Peyer's patch (tissue), 4 donors: ENCODE results near the gene DAZAP2. TPM values are rescaled to one million over a fixed set of nuclear protein-coding genes. Genes with fewer than 3 reads are reported as not detected.

Source experiments
- DNase-seq, 3 donors: peaks; one replicate each; pipeline ENCODE4 v3.0.0-alpha.2; 2017 to 2019
- H3K27ac ChIP-seq, 4 donors: fragments of 200-600 bp; sonication (generic); one replicate each; pipeline ENCODE4 v1.5.1; 2016 to 2019
- H3K27me3 ChIP-seq, 2 donors: fragments of 200-600 bp; sonication (generic); one replicate each; pipeline ENCODE4 v1.5.1; 2019
- H3K36me3 ChIP-seq, 3 donors: fragments of 200-600 bp; sonication (generic); one replicate each; pipeline ENCODE4 v1.5.1; 2016 to 2019
- H3K4me1 ChIP-seq, 4 donors: fragments of 200-600 bp; sonication (generic); one replicate each; pipeline ENCODE4 v1.5.1; 2016 to 2019
- H3K4me3 ChIP-seq, 4 donors: fragments of 200-600 bp; sonication (generic); 1 replicate in 3 of 4; 2 replicates in 1 of 4; pipeline ENCODE4 v1.5.1; 2016 to 2019; ENCODE audit warnings: mild to moderate bottlenecking in 1 of 4
- H3K9me3 ChIP-seq, 4 donors: fragments of 200-600 bp; sonication (generic); one replicate each; pipeline ENCODE4 v1.5.1; 2016 to 2019; ENCODE audit warnings: mild to moderate bottlenecking in 1 of 4
- POLR2A ChIP-seq, 2 donors: fragments of 450-650 bp; IDR thresholded peaks; one replicate each; pipeline ENCODE4 v1.5.1; 2017; ENCODE audit warnings: antibody characterized with exemption in 2 of 2, mild to moderate bottlenecking in 2 of 2, moderate library complexity in 2 of 2
- total RNA-seq, 4 donors: library from RNA; depleted of rRNA; stranded (reverse); fragments of >200 nt; gene quantifications; one replicate each; pipeline ENCODE4 v1.1.0, GENCODE V29; 2016
- TF ChIP-seq, protein P1 (sequence below), 6 experiments: fragments of 450-650 bp in 4 of 6; fragments of 200-600 bp in 2 of 6; sonication (generic) in 1 of 6; IDR thresholded peaks; one replicate each; pipeline ENCODE4 v1.5.1; 2017 to 2019; ENCODE audit warnings: antibody characterized with exemption in 6 of 6, mild to moderate bottlenecking in 3 of 6, moderate library complexity in 1 of 6

DAZAP2 gene
- total RNA-seq, 4 donors from 2014 or later = 220 to 372 (median 284) TPM

- Histone ChIP-seq H3K4me1 (peaks cover 0 to 5% (median 0%) of the 10 kb centered on the region in 4 donors), H3K36me3 (no peaks in the 10 kb centered on the region), H3K27ac (no peak overlapping the region), H3K27me3 (no peaks in the 10 kb centered on the region), H3K9me3 (no peaks in the 10 kb centered on the region), H3K4me3 (no peak overlapping the region)
- TF ChIP-seq, protein P1, sequence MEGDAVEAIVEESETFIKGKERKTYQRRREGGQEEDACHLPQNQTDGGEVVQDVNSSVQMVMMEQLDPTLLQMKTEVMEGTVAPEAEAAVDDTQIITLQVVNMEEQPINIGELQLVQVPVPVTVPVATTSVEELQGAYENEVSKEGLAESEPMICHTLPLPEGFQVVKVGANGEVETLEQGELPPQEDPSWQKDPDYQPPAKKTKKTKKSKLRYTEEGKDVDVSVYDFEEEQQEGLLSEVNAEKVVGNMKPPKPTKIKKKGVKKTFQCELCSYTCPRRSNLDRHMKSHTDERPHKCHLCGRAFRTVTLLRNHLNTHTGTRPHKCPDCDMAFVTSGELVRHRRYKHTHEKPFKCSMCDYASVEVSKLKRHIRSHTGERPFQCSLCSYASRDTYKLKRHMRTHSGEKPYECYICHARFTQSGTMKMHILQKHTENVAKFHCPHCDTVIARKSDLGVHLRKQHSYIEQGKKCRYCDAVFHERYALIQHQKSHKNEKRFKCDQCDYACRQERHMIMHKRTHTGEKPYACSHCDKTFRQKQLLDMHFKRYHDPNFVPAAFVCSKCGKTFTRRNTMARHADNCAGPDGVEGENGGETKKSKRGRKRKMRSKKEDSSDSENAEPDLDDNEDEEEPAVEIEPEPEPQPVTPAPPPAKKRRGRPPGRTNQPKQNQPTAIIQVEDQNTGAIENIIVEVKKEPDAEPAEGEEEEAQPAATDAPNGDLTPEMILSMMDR (IDR thresholded peaks at IDR 0.05) = no peak
- no peak for TF ChIP-seq POLR2A (IDR thresholded peaks at IDR 0.05)
- DNase-seq = no peak
Observed at GRCh38 chr12:51234530-51234929, 4.1 kb upstream of the DAZAP2 start.

DNA sequence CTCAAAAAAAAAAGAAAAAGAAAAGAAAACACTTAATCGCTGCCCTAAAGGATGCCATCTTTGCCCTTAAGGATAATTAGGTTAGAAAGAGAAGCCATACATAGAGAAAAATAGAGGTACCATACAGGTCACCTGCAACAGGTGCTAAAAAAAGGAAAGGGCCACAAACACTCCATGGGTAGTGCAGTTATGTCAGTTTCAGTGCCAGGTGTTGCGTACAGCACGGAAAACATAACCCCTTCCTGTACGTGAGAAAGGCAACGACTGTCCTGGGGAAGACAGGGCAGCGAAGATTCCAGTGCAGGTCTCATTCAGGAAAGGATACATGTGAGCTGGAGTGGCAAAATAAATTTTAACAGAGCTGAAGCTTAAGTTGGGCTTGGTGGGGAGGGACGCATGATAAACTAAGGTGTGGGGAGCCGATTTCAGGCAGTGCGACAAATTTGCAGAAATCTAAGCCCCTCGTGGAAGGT lies 553 bp upstream of the DAZAP2 start:
- Histone ChIP-seq H3K4me1 (peaks cover 0 to 22% (median 0%) of the 10 kb centered on the region in 4 donors), H3K9me3 (no peaks in the 10 kb centered on the region), H3K27ac (peak overlapping the region; percentile 99 to 100 (median 100)), H3K27me3 (no peaks in the 10 kb centered on the region), H3K36me3 (peaks cover 0 to 30% (median 0%) of the 10 kb centered on the region in 3 donors), H3K4me3 (peak overlapping the region; percentile 83 to 100 (median 93))
- no peak for TF ChIP-seq POLR2A (IDR thresholded peaks at IDR 0.05)
- TF ChIP-seq, protein P1 (IDR thresholded peaks at IDR 0.05) = peak in 1 of 6 experiments; percentile 28
- peak in 1 of 3 donors; percentile 32 for DNase-seq

- Histone ChIP-seq H3K9me3 (no peaks in the 10 kb centered on the region), H3K36me3 (peaks cover 0 to 44% (median 0%) of the 10 kb centered on the region in 3 donors), H3K4me3 (no peak overlapping the region), H3K4me1 (peaks cover 0 to 28% (median 0%) of the 10 kb centered on the region in 4 donors), H3K27ac (no peak overlapping the region), H3K27me3 (no peaks in the 10 kb centered on the region)
- DNase-seq = no peak
- TF ChIP-seq, protein P1 (IDR thresholded peaks at IDR 0.05) = no peak
- no peak for TF ChIP-seq POLR2A (IDR thresholded peaks at IDR 0.05)
Observed at GRCh38 chr12:51240971-51241370, 2.3 kb downstream of the DAZAP2 start.

DNA sequence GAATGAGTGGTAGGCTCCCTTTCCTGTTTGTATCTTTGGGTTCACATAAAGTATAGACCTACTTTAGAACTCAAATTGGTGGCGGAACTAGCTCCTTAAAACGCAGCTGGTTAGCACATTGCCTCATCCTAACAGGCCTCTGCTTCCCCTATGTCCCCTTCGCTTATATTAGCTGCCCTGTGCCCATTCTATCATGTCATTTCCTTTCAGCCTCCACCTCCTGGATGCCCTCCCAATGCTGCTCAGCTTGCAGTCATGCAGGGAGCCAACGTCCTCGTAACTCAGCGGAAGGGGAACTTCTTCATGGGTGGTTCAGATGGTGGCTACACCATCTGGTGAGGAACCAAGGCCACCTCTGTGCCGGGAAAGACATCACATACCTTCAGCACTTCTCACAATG lies 3.5 kb downstream of the DAZAP2 start:
- Histone ChIP-seq H3K4me3 (no peak overlapping the region), H3K36me3 (peaks cover 0 to 44% (median 0%) of the 10 kb centered on the region in 3 donors), H3K27me3 (no peaks in the 10 kb centered on the region), H3K9me3 (no peaks in the 10 kb centered on the region), H3K4me1 (peaks cover 0 to 32% (median 0%) of the 10 kb centered on the region in 4 donors), H3K27ac (no peak overlapping the region)
- DNase-seq = no peak
- no peak for TF ChIP-seq POLR2A (IDR thresholded peaks at IDR 0.05)
- TF ChIP-seq, protein P1 (IDR thresholded peaks at IDR 0.05) = no peak

DNA sequence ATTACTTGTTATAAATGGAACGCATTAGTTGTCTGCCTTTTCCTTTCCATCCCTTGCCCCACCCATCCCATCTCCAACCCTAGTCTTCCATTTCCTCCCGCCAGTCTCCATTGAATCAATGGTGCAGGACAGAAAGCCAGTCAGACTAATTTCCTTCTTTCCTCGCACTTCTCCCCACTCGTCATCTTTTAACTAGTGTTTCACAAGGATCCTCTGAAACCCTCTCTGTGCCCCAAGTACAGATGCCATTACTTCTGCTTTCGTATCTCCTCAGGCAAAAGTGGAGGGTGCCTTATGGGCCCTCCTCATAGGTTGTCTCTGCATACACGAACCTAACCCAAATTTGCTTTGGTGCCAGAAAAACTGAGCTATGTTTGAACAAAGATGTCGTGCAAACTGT lies 4.2 kb downstream of the DAZAP2 start:
- Histone ChIP-seq H3K36me3 (peaks cover 0 to 44% (median 0%) of the 10 kb centered on the region in 3 donors), H3K27ac (no peak overlapping the region), H3K27me3 (no peaks in the 10 kb centered on the region), H3K9me3 (no peaks in the 10 kb centered on the region), H3K4me1 (peaks cover 0 to 38% (median 0%) of the 10 kb centered on the region in 4 donors), H3K4me3 (no peak overlapping the region)
- DNase-seq = no peak
- TF ChIP-seq, protein P1 (IDR thresholded peaks at IDR 0.05) = no peak
- TF ChIP-seq POLR2A (IDR thresholded peaks at IDR 0.05) = no peak
